HK-2 (cell line): Measurements from ENCODE around the gene PLA2G2A.
"Not testable (repeated sequence)": the region's sequence is repeated elsewhere in the genome, so short reads cannot be mapped to it uniquely, and the experiment has no call there.

Source experiments
- DNase-seq: peaks from one replicate; pipeline ENCODE4 v3.0.0-alpha.2; 2018; ENCODE audit not compliant: unreplicated experiment

Gene PLA2G2A

DNA sequence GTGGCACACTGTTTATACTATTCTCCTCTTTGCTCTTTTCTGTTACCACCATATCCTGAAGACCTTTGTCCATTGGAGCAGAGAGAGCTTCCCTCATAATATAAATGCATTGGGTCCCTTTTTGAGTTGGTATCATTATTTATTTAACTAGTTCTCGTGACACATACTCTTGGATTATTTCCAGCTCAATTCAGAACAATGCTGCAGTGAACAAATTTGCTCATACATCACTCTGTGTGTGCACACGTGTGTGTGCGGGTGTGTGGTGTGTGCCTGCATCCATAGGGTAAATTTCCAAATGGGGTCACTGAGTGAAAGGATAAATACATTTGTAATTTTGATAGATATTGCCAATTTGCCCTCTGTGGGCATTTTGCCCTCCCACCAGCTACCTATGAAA lies 5.8 kb downstream of the PLA2G2A start:
- no peak for DNase-seq

DNA sequence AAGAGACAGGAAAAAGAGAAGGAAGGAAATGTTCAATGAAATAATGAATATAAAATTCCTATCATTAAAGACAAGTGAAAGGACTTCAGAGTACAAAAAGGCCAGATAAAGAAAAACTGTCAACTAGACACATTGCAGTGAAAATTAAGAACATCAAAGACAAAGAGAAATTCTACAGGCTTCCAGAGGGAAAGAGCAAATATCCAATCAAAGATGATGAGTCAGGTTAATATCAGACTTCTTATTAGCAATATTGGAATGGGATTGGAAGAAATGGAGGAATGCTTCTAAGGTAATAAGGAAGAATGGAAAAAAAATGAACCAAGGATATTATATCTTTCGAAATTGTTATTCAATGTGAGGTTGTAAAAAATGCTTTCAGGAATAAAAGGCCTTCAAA lies 7.8 kb downstream of the PLA2G2A start:
- DNase-seq: no peak

DNA sequence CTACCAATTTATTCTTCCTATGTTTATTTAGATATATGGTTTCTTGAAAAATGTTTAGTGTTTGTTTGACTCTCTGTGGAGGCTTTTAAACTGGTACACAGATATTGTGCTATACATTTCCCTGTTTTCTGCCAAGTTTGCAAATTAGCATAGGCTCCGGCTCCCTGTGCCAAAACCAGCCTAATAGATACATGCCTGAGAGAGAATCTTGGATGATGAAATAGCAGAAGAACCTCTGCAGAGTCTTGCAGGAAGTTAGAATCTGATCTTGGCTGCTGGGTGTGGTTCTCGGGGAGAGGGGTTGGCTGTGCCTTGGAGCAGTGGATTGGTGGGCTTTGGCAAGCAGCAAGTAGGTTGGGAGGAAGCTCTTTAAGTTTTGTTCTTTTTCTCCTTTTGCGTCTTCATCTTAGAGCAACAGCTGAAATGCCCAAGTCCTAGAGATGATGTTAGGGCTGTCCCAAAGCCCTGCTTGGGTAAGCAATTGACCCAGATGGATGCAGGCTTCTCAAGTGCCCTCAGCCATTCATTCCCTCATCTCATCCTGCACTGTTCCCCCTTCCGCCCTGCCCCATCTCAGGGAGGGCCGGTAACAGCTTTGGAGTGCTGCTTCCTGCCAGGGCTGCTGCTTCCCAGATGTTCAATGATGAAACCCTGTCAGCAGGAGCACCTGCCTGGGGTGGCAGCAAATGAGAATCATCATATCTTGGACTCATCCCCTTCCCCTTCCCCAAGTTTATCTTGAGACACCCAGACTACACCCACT lies 9.3 kb downstream of the PLA2G2A start:
- DNase-seq: no peak

DNA sequence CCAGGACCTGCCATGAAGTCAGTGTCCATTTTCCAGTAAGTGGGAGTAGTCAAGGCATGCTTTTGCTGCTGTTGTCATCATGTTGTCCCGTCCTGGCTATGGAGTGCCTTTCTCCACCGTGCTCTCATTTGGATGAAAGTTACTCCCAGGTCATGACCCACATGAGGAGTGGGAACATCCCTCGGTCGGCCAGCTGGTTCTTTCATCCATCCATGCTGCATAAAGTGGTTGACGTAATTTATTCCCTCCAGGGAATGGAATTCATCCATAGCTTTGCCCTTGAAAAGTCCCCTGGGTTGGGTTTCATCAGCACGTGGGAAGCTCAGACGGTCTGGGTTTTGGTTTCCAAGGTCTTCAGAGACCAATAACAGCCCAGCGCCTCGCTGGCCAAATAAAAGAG lies 11.6 kb downstream of the PLA2G2A start:
- no peak for DNase-seq

DNA sequence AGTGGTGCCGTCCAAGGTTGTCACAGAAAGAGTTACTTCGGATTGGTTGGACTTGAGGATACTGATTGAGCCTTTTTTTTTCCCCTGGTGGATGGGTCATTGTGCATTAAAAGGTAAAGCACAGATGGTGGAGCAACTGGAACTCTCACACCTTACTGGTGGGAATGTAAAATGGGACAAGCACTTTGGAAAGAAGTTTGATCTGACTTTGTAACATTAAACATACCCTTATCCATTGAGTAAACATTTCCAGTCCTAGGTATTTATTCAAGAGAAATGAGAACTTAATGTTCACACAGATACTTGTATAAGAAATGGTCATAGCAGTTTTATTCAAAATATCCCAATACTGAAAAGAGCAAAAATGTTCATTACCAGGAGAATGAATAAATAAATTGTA lies 14.9 kb downstream of the PLA2G2A start:
- DNase-seq: no peak

DNA sequence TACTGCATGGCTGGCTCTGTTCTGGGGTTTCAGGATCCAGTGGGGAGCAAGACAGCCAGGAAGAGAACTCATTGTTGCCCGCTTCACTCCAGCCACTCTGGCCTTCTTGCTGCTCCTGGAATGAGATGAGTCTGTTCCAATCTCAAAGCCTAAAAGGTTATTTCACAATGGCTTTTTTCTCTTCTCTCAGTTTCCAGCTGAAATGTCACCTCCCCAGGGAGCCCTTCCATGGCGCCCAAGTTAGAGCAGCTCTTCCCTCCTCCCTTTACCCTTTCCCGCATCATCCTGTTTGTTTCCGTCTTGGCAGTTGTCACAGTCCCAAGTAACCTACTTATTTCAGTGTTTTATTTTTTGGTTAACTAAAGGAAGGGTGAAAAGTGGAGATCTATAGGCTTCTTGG lies 15.8 kb downstream of the PLA2G2A start:
- DNase-seq: no peak

DNA sequence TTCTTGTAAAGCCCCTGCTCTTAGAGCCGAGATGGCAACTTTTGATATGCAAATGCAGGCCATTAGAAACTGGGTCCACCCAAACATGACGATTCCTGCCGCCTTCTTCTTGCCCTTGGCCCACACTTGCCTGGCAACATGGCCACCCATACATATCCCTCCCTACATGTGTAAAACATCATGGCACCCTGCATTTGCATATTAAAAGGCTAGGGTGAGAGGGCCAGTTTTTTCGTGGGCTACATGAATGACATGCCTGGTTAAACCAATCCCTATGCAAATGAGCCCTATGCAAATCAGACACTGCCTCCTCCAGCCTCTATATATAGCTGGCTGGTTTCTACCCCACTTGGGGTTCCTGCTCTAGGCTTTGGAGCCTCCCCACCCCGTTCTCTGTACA lies 18.8 kb downstream of the PLA2G2A start:
- DNase-seq: no peak

DNA sequence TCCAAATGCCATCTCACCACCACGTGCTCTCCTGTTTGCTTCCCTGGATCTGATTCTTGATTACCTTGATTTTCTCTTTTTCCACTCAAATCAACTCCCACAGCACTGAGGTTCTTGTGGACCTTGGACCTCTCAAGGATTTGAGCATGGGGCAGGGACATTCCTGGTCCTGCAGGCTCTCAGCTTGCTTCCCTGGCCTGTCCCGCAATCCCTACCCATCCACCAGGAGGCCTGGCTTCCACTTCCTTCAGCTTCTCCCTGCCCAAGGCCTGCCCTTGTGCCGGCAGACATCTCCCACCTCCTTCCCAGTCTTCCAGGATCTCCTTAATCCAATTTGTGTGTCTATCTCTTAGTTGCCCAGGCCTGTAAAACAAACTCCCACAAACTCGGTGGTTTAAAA lies 21.6 kb downstream of the PLA2G2A start:
- DNase-seq: no peak

DNA sequence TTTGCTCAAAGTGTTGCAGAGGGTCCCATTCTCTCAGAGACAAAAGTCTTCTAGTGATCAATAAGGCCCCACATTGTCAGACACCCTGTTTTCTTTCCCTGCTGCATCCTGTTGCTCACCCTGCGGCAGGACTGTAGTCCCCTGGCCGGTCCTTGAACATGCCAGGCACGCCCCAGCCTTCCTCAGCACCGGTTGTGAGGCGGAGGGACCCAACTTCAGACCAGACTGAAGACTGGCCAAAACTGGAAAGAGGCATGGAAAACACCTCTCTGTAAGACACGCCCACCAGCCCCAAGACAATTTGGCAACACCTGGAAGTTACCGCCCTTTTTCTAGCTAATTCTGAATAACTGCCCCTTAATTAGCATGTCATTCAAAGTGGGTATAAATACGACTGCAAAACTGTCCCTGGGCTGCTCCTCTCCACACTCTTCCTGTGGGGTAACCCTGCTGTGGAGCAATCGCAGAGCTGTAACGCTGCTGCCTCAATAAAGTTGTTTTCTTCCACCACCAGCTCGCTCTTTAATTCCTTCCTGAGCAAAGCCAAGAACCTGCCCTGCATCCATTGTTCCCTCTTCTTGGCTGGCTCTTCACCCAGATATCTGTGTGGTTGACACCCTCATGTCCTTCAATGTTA lies 23.8 kb downstream of the PLA2G2A start:
- DNase-seq: no peak

DNA sequence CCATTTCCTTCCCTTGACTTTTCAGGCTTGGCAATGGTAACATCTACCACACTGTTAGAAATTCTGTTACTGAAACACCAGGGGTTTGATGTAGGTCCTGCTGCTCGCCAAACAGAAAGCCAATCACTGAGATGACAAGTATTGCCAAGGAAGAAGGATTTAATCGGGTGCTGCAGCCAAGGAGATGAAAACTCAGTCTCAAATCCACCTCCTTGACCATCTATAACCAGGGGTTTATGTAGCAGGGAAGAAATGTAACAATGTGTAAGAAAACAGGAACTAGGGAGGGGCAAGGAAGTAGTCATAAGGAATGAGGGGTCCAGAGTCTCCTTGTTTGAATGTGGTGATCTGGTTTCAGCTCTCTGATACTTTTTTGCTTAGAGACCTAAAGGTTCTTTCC lies 25.4 kb downstream of the PLA2G2A start:
- no peak for DNase-seq

DNA sequence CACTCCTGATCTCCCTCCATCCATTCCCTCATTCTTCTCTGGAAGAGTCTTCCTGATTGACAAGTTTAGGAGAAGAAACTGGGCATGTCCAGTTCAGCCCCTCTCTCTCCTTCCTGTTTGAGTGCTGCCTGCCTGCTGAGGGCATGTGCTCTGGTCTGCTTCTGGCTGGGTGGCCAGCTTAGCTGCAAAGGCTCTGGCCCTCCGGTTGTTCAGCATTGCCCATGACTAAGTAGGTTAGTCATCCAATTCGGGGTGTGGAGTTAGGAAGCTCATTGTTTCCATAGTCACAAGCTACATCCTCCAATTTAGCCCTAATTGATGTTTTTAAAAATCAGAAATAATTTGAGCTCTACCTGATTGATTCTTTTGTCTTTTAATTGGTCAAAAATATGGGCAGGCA lies 30.4 kb downstream of the PLA2G2A start:
- DNase-seq: peak; percentile 8

DNA sequence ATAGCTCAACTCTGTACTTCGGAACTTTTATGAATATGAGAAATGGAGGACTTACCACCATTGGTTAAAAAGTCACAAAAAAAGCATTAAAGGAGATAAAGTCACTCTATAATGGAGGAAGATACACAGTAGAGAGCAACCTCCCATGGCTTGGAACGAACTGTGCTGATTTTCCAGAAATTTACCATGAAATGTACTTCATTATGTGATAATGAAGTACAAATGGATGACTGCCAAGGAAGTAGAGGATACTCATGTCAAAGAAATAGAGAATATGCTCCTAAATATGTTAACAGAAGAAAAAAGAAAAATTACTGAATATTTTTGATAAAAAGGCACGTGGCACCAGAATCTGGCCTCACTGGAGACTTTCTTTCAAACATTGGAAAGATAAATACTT lies 32.4 kb downstream of the PLA2G2A start:
- DNase-seq: no peak

DNA sequence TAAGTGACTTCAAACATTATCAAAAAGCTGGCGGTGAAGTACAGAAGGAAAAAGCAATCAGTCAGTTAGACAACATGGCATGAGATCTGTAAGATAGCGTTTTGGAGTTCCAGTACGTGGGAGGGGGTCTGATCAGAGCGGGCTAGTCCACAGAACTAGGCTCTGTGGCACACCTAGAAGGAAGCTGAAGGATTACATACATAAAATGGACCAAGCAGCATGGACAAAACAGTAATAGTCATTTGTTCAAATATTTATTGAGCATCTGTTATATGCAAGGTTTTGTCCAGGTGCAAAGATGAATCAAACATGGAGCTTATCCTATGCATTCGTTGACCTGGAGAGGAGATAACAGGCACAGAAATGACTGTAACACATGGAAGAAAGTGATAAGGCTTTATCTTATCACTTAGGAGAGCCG lies 33.1 kb downstream of the PLA2G2A start:
- no peak for DNase-seq

DNA sequence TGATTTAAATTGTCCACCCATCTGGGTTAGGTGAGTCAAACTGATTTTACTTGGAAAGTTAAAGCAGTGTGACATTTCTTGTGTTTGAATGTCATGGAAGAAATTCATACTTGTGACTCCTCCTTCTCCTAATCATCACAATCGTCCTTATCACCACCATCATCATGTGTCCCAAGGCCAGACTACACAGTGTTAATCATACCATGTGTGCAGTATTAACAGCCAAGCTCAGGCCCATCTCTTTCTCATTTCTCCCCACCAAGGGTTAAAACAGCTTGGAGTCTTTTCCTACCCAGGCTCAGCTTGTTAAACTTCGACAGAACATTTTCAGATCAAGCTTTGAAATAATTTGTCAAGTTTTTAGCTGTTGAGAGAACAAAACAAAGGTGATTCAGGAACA lies 33.5 kb downstream of the PLA2G2A start:
- DNase-seq: no peak

DNA sequence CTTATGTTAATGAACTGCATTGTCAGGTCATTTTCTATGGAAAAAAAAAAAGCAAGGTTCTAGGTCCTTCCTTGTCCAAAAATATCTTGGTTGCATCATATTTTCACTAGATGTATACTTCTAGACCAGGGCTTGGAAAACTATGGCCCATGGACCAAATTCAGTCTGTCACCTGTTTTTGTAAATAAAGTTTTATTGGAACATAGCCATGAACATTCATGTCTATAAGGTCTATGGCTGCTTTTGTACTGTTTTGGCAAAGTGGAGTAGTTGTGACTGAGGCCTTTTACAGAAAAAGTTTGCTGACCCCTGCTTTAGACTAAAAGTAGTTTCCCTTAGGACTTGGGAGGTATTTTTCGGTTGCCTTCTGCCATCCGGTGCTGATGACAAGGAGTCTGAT lies 36.8 kb downstream of the PLA2G2A start:
- no peak for DNase-seq

DNA sequence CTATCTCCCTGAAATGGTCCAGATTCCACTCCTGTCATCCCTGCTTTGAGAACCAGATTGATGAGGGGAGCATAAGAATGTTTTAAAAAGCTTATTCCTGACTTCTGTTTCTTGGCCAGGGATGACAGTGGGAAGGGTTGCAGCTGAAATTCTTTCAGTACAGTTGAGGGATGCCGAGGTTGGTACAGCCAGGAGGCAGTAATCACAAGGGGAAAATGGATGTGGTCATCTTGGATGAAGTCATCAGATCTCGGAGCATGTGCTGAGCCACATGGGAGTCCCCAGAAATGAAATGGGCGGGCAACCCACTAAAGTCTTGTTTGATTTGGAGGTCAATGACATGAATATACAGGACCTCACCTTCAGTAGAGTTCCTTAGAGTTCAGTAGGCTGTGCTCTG lies 37.3 kb downstream of the PLA2G2A start:
- no peak for DNase-seq

DNA sequence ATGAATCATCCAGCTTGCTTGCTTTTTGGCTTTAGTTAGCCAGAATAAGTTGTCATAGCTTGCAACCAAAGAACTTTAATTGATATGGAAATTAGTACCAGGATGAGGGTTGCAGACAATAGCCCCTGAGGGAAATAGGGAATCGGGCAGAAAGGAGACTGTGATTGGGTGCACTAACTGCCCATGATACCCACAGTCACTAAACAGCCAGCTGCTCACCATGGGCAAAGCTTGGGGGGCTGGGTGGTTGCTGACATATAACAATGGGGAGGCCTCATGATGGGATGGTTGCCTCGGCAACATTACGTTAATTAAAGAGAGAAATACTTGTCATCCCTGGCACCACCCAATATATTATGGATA lies 38.2 kb downstream of the PLA2G2A start:
- DNase-seq: no peak

DNA sequence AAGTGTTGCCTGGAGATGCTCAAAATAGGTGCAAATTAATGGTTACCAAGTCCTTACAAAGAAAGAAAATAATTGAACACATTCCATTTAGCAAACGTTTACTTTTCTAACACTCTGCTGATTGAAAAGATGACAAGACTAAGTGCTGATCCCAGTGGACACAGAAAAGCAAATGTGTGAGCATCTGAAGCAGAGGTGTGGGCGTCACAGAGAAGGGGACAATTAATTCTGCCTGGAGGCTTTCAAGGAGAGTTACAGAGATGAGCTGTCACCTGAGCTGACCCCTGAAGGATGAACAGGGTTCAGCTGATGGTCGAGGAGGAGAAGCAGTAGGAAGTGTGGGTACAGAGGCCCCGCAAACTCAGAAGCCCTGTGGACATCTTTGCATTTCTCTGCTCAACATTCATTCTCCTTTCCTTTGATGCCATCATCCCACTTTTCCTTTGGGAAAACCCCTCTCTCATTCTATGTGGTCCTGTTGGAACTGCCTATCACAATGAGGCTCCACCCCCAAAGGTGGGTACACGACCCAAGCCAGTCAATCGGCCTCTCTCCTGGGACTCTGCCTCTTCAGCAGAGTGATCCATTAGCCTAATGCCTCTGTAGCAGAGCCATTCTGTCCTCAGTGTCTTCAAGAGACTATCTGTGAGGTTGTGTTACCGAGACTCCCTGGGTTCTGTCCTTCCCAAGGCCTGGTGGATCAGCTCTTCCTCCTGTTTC lies 38.8 kb downstream of the PLA2G2A start:
- no peak for DNase-seq

DNA sequence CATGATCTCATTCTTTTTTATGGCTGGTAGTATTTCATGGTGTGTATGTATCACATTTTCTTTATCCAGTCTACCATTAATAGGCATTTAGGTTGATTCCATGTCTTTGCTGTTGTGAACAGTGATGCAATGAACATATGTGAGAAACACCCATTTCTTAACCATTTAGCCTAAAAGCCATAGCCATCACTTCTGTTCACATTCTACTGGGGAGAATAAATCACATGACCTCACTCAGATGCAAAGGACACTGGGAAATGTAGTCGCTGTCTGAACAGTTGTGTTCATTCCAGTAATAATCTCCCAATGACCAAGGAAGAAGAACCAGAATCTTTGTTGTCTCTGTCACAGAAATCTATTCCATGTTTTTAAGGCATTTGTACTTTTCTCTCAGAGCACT lies 40.9 kb downstream of the PLA2G2A start:
- no peak for DNase-seq

DNA sequence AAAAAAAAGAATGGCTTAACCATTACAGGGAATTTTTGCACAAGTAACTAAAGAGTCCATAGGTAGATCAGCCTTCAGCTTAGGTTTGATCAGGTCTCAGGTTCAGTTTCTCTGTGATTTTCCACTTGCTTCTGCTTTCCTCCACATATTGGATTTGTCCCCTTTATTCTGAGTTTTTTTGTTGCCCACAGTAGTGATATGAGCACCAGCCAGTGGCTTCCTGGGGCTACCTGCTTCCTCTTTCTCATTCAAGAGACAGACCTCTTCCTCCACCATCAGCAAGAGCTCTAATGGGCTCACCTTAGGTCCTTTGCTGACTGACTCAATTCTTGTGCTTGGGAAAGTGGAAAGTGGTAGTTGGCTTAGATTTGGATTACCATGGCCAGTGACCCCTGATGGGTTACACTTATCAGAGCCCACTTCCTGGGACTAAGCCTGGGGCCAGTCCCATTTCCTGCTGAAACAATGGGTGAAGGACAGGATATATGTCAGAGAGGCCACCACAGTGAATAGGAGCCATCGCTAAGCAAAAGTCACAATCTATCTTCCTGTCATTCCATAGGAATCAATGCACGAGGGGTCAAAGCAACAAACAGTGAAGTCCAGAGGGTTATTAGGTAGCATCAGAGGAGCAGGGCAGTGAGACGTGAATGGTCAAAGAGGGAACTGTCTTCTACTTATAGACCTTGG lies 43.2 kb downstream of the PLA2G2A start:
- DNase-seq: no peak

DNA sequence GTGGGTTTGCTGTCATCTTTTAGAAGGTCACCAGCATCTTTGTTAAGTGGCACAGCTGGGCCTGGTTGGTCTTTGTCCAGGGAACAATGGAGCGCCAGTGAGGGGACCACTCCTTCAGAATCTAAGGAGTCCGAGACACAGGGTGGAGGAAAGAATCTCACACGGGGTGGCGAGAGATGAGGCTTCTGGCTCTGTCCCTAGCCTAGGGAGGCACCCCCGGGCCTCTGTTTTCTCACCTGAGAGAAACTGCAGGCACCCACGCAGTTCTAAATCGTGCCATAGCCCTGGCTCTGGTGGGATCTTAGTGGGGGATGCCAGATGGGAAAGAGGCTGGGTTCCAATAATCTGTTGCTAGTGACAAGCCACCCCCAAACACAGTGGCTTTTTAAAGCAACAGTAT lies 45.1 kb downstream of the PLA2G2A start:
- no peak for DNase-seq

DNA sequence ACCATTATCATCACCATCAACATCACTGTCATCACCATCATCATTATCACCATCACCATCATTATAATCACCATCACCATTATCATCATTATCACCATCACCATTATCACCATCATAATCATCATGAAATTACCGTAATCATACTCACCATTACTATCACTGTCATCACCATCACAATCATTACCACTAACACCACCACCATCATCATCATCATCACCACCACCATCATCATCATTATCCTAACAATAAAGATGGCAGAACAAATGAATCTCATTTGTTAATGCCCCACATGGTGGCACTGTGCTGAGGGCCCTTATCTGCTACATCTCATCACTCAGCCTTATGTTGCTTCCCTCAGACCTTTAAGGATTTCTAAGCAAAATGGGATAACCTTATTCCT lies 46.6 kb downstream of the PLA2G2A start:
- DNase-seq: no peak

DNA sequence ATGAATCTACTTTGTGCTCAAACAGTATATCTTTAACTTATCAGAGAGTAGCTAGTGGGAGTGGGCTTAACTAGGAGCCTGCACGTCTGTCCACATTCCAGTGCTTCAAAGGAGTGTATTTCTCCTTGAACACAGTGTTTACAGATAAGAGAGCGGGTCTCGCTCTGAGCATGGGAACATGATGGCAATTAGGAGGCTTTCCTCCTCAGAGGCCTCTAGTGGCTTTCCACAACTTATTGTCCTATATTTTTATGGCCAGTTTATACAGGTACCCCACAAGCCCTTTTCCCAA lies 52.3 kb downstream of the PLA2G2A start:
- not testable (repeated sequence) for DNase-seq
